Activated CD8-positive, alpha-beta T cell treated with anti-CD3 and anti-CD28 coated beads for 36 hours (primary cell): ENCODE data around the gene FAF2. TPM values are rescaled to one million over a fixed set of nuclear protein-coding genes. Genes with fewer than 3 reads are reported as not detected.
A peak's percentile ranks its signal among the peaks of the same experiment; 100 is the strongest.
"Not testable (repeated sequence)": the region's sequence is repeated elsewhere in the genome, so short reads cannot be mapped to it uniquely, and the experiment has no call there.

Experiments used
- ATAC-seq: fragments of 200-7000 bp; cut with Tn5 transposase; one replicate; pipeline ENCODE4 v1.10.0; 2021; ENCODE audit warnings: mild to moderate bottlenecking, moderate library complexity
- CTCF ChIA-PET: fragments of 350-600 bp; sonication (Branson Sonifier 250); formaldehyde crosslinking; loops from one replicate; lab custom pipeline; 2021; ENCODE audit warnings: antibody characterized with exemption; lab: Charles Lee
- POLR2A ChIA-PET: fragments of 350-600 bp; sonication (Branson Sonifier 250); formaldehyde crosslinking; loops from one replicate; lab custom pipeline; 2021; ENCODE audit warnings: antibody characterized with exemption; lab: Charles Lee
- DNase-seq: peaks from one replicate; pipeline ENCODE4 v3.0.0-alpha.2; 2020
- H3K27ac Mint-ChIP-seq: one replicate; pipeline ENCODE4 v1.8.0; 2021; ENCODE audit warnings: mild to moderate bottlenecking, mixed read lengths
- H3K27me3 Mint-ChIP-seq: one replicate; pipeline ENCODE4 v1.8.0; 2021; ENCODE audit warnings: mixed read lengths
- H3K36me3 Mint-ChIP-seq: one replicate; pipeline ENCODE4 v1.8.0; 2021; ENCODE audit warnings: low read depth, mixed read lengths
- H3K4me1 Mint-ChIP-seq: one replicate; pipeline ENCODE4 v1.8.0; 2021; ENCODE audit warnings: low read depth, mixed read lengths
- H3K4me3 Mint-ChIP-seq: one replicate; pipeline ENCODE4 v1.8.0; 2021; ENCODE audit warnings: mild to moderate bottlenecking, moderate library complexity, mixed read lengths
- H3K9me3 Mint-ChIP-seq: one replicate; pipeline ENCODE4 v1.8.0; 2021; ENCODE audit warnings: mixed read lengths
- CTCF ChIP-seq: fragments of 200-600 bp; IDR thresholded peaks from one replicate; pipeline ENCODE4 v1.8.0; 2022; ENCODE audit warnings: antibody characterized with exemption, mild to moderate bottlenecking
- intact Hi-C: fragments of 100-400 bp; cut with micrococcal nuclease; formaldehyde crosslinking; loops from one replicate; pipeline ENCODE4 v1.10.0; 2022
- total RNA-seq, 2 experiments: library from RNA; stranded (reverse); gene quantifications; one replicate each; pipeline ENCODE4 v1.2.3, GENCODE V29; 2021

Gene FAF2
- total RNA-seq, 2 experiments from 2014 or later: 32.6 to 33.0 TPM

DNA sequence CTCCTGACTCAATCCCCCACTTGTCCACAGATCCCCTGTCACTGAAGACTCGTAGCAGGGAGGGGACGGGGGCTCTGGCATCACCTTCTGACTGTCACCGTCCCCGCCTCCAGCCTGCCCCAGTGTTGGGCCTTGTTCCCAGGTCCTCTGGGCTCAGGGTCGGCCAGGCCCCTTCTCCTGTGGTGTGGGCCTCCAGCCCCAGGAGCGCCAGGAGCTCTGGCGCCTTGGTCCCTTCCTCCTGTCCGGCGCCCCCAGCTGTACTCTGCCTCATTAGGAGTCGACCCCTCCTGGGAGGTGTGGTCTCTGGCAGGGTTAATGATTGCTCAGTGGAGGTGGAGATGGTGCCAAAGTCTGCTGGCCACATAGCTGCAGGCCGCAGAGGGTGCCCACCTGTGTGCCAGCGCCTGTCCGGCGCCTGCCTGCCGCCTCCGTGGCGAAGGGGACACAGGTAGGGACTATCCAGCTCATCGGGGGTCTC, 100.8 kb downstream of the FAF2 start, which contains the start of gene CDHR2:
Gene CDHR2, plus strand, starts transcription at position 376 of the 478 bp plus-strand sequence. CDS start 16,011 bp downstream, outside the sequence.
- DNase-seq (no peak), ATAC-seq (no peak)
- peak within 1 kb of the TSS; percentile 38 for H3K27ac Mint-ChIP-seq
- H3K4me1 Mint-ChIP-seq: peaks cover 54% of the 10 kb centered on the region
- intact Hi-C loops: no loop called here
- no peaks in the 10 kb centered on the region for H3K36me3 Mint-ChIP-seq
- ChIA-PET POLR2A (interaction anchor here (1.4 kb wide), 1 partner anchor 11 kb away, joined by 3 read pairs; no protein-coding TSS in a partner anchor), CTCF (interaction anchor here (1.5 kb wide), 2 partner anchors 30 to 101 kb away, joined by 3 to 4 read pairs; no protein-coding TSS in a partner anchor)
- H3K27me3 Mint-ChIP-seq: no peaks in the 10 kb centered on the region
- no peaks in the 10 kb centered on the region for H3K9me3 Mint-ChIP-seq
- peak within 1 kb of the TSS; percentile 54 for H3K4me3 Mint-ChIP-seq
- no peak for TF ChIP-seq CTCF

GRCh38 chr5:176549871-176550270, 101.7 kb downstream of the FAF2 start:
- peak overlapping the region; percentile 38 for H3K27ac Mint-ChIP-seq
- intact Hi-C loops: no loop called here
- H3K4me1 Mint-ChIP-seq: peaks cover 56% of the 10 kb centered on the region
- H3K9me3 Mint-ChIP-seq: no peaks in the 10 kb centered on the region
- TF ChIP-seq CTCF: no peak
- POLR2A ChIA-PET: interaction anchor here (1.4 kb wide), 2 partner anchors 10 to 12 kb away, joined by 3 to 4 read pairs; no protein-coding TSS in a partner anchor
- CTCF ChIA-PET: interaction anchor here (1.5 kb wide), 2 partner anchors 29 to 102 kb away, joined by 3 to 4 read pairs; no protein-coding TSS in a partner anchor
- H3K27me3 Mint-ChIP-seq: no peaks in the 10 kb centered on the region
- H3K4me3 Mint-ChIP-seq: no peak overlapping the region
- no peak for ATAC-seq
- DNase-seq: no peak
- no peaks in the 10 kb centered on the region for H3K36me3 Mint-ChIP-seq

DNA sequence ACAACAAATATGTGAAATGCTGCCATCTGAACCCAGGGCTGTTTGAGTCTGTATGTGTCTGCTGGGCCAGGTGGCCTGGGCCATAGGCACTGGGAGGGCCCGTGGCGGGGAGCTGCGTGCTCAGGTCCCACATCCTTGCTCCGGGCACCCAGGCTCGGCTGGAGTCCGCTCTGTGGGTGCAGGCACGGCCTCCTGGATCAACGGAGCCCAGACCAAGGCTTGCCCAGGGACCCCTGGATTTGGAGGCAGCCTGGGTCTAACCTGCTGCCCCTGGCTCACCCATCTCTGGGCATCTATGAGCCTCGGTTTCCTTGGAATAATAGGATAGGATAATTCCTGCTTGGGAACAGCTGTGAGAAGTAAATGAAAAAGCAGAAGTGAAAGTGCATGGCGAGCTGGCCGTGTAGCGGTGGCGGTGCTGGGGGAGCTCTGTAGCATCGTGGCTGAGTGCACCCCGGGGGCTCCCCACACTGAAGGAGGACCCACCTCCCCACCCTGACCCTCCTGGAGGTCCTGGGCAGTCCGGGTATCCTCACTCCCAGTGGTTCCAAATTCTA, 102.2 kb downstream of the FAF2 start:
- Mint-ChIP-seq H3K4me1 (peaks cover 56% of the 10 kb centered on the region), H3K36me3 (no peaks in the 10 kb centered on the region), H3K27ac (peak overlapping the region; percentile 38), H3K27me3 (no peaks in the 10 kb centered on the region), H3K4me3 (peak overlapping the region; percentile 54), H3K9me3 (no peaks in the 10 kb centered on the region)
- no peak for ATAC-seq
- intact Hi-C loops: no loop called here
- no peak for TF ChIP-seq CTCF
- POLR2A ChIA-PET: interaction anchor here (0.6 to 1.4 kb wide), 3 partner anchors 11 to 155 kb away, joined by 3 to 4 read pairs (median 3); no protein-coding TSS in a partner anchor
- no peak for DNase-seq
- CTCF ChIA-PET: interaction anchor here (1.0 to 1.5 kb wide), 2 partner anchors 8 to 103 kb away, joined by 3 to 4 read pairs; no protein-coding TSS in a partner anchor

- intact Hi-C loops, H3K36me3 Mint-ChIP-seq, H3K27me3 Mint-ChIP-seq, H3K9me3 Mint-ChIP-seq, DNase-seq, ATAC-seq: not testable (repeated sequence)
- peaks cover 54% of the 10 kb centered on the region for H3K4me1 Mint-ChIP-seq
- CTCF ChIA-PET: interaction anchor here (1.0 kb wide), 1 partner anchor 8 kb away, joined by 4 read pairs; no protein-coding TSS in a partner anchor
- POLR2A ChIA-PET: interaction anchor here (0.6 to 1.4 kb wide), 2 partner anchors 11 to 156 kb away, joined by 3 to 4 read pairs; no protein-coding TSS in a partner anchor
- peak overlapping the region; percentile 54 for H3K4me3 Mint-ChIP-seq
- H3K27ac Mint-ChIP-seq: peak overlapping the region; percentile 38
Measured at GRCh38 chr5:176550937-176551336, 102.8 kb downstream of the FAF2 start.

GRCh38 chr5:176552332-176552869, 104.2 kb downstream of the FAF2 start:
- no peak for DNase-seq
- no peak for ATAC-seq
- POLR2A ChIA-PET: no interaction called here
- Mint-ChIP-seq H3K27me3 (no peaks in the 10 kb centered on the region), H3K36me3 (no peaks in the 10 kb centered on the region), H3K4me3 (no peak overlapping the region), H3K27ac (no peak overlapping the region), H3K4me1 (peaks cover 53% of the 10 kb centered on the region), H3K9me3 (no peaks in the 10 kb centered on the region)
- TF ChIP-seq CTCF: no peak
- CTCF ChIA-PET: no interaction called here
- intact Hi-C loops: no loop called here
